LHCN-M2 (cell line): ENCODE measurements around the gene AMELX. TPM values are rescaled to one million over a fixed set of nuclear protein-coding genes. Genes with fewer than 3 reads are reported as not detected.

Experiments used
- DNase-seq: peaks from one replicate; pipeline ENCODE4 v3.0.0-alpha.2; 2012; ENCODE audit warnings: low read depth
- total RNA-seq: library from RNA; depleted of rRNA; stranded (reverse); fragments of >200 nt; gene quantifications from 2 replicates; pipeline ENCODE4 v1.2.3, GENCODE V29; 2014

The AMELX gene
- total RNA-seq, 1 experiment from 2014 or later = not detected

DNA sequence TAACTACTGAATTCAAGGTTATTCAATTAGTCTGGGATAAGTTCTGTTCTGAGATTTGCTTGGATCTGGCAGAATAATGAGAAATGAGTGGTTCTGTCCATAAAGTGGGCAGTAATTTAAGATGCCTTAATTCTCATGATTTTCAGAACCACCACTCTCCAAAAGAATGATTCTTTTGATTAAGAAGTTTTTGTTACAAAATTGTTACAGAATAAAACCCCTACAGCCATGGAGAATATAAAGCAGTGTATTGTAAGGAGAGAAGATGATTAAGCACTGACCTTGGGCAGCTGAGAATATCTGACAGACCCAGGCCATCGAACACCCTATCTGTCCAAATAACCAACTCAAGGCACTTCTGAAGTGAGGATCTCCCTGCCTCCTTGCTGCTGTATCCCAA lies 12.4 kb downstream of the AMELX start:
- no peak for DNase-seq

DNA sequence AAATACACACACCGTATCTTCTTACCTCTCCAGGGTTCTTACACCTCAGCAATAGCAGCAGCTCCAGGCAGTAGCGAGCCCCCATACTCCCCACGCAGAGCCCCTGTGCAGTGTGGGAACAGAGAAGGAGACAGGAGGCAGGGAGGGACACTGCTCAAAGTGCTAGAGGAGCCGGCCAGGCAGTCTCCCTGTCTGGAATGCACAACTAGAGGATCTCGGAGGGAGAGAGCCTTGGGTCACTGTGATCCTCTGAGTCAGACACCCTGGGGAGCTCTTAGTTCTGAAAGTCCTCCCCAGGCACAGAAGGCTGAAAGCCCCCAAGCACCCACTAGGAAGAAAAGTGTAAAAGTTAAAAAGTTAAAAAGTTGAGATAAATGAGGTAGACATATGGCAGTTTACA lies 16.0 kb downstream of the AMELX start:
- peak; percentile 0 for DNase-seq

DNA sequence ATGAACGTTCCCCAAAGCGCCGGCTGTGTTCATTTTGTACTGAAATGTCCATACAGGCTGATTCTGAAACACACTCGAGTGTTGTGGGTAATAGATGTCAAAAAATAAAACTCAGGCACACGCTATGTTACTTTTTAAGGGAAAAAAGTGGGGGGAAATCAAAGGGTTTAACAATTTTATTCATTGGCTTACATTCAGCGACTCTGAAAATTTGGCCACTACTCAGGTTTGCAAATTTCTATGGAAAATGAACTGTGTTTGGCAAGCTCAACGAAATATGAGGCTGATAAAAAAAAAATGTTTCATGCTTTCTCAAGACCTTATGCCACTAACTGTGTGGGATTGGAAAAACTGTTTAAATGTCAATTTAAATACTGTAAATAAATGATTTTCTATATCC lies 18.5 kb downstream of the AMELX start:
- DNase-seq = no peak

DNA sequence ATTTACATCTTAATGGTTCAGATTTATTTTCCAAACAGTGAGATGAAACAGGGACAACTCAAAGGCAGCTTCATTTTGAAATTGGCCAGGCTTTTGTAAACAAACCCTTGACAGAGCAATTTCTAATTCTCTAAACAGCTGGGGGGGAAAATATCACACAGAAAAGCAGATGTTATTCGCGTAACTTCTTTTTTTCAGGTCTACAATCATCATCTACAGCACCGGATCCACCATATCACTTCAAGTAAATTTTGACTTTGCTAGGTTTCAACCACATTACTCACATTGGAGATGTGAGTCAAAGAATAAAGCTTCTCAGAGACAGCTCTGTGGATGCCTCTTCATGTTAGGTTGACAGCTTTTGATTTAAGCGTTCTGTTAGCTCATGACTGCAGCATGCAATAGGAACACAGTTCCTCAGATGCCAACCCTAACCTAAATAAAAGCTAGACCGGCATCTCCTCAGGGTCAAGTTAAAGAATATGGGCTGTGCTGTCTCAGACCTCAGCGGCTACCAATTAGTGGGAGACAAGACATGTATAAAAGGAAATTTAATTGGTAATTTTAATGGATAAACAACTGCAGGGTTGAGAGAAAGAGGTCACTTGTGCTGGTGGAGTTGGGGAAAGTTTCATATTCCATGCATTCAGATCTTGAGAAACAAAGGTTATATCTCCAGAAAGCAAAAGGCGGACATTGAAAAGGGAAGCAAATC lies 26.8 kb downstream of the AMELX start:
- no peak for DNase-seq

DNA sequence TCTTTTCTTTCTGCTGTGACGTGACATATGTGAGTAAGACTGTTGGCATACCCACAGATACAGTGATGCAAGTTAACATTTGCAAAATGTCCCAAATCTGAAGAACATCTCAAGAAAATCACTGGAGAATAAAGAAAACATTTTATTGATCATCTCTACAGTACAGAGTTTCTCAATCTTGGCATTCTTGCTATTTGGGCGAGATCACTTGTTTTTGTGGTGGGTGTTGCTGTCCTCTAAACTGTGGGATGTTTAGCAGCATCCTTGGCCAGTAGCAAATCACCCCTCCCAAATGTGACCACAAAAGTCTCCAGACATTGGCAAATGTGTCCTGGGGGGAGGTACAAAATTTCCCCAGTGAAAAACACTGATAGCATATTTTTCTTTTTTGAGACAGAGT lies 28.8 kb downstream of the AMELX start:
- no peak for DNase-seq

DNA sequence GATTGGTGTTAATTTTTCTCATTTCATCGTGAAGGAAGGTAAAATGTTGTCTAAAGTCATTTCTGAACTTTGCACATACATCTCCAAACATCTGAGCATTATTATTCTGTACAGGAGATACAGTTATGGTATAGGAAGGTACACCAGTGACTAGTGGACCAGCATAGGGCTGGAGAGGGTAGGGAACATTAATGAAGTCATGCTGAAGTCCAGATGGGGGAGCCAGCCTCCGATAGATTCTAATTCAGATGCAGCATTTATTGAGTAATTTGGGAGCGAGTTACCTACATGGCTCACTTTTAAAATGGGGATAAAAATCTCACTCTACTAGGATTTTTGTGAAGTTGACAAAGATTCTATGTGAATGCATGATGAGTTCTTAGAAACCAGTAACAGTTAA lies 34.9 kb downstream of the AMELX start:
- no peak for DNase-seq

DNA sequence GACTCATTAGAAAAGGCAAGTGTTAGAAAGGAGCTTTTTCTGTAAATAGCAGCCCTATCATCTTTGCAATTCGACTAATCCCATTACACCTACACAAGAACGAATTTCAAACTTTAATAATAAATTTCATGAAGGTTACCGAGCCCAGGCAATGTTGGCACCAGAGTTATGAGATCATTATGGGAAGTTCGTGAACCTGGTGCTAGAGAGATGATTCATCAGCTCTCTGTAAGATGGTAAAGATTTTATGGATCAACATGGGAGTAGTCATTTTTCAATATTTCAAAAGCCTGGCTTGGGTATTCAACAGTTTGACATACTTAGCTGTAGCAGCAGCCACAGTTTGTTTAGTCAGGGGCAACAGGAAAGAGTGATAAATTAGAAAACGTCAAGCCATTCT lies 35.8 kb downstream of the AMELX start:
- DNase-seq = no peak

DNA sequence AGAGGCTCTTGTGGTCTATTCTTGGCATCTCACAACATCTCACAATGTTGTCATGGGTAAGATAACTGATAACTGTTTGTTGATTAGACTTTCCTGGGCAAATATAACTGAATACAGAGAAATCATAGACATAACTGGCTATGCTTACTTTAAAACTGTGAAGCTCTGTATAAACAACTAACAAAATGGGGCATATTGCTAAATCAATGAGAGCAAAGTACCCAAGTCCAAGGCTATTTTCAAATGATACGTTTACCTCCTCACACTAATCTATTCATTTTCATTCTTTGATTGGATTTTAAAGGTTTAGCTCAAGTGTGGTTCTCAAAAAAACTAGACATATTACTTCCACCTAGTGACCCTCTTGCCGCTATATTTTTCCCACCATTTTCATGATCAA lies 38.6 kb downstream of the AMELX start:
- no peak for DNase-seq

DNA sequence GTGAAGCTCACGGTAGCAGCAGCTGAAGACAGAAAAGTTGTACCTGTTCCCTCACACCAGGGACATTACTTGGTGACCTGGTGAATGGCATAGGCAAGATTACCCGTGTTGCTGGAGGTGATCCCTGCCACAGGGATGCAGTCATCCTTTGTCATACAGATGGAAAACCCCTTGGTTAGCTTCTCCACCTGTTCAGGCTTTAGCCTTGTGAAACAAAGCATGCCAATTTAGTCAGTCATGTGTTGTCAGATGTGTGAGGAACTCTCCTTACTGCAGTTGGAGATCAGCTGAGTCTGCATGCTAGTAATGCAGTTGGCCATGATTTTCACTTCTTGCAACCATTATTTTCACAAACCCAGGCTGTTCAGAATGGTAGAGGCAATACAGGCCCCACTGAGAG lies 41.0 kb downstream of the AMELX start:
- peak; percentile 78 for DNase-seq

DNA sequence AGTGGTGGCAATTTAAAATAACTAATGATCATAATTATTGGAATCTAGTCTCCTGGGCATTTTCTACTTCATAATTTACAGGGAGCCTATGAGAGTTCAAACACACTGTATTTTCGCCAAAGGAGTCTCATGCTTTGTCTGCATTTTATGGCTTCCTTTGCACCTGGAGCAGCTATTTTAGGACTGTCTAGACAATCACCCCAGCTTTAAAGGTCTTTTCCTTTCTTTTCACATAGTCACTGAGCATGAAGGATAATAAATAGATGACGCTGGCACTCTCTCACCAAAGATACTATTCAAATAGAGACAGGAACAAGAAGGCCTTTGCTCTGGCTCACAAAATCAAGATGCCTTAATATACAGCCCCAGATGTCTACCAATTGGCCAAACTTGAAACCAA lies 43.0 kb downstream of the AMELX start:
- DNase-seq = no peak

DNA sequence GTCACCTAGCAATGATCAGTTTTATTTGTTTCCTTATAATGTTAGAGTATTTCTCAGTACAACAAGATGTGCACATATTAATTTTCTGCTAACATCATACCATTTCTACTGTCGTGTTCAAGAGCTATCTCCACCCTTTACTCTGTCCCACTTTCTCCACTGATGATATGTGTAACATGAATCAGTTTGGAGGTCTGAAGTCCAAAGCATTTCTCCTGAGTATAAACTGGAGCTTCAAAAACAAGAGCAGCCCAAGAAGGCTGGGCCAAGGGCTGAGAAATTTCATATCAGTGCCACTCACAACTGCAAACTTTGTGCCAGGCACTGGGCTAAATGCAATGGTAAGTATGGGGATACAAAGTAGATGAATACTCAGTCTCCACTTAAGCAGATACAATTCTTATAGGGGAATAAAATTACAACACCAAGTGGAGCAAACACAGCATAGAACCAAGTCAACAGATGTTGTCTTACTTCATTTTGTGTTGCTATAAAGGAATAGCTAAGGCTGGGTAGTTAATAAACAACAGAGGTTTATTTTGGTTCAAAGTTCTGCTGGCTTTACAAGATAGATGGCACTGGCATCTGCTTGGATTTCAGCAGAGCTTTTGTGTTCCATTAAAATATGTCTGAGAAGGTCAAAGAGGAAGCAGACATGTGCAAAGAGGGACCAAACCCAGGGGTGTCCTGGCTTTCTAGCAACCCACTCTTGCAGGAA lies 44.2 kb downstream of the AMELX start:
- DNase-seq = no peak

DNA sequence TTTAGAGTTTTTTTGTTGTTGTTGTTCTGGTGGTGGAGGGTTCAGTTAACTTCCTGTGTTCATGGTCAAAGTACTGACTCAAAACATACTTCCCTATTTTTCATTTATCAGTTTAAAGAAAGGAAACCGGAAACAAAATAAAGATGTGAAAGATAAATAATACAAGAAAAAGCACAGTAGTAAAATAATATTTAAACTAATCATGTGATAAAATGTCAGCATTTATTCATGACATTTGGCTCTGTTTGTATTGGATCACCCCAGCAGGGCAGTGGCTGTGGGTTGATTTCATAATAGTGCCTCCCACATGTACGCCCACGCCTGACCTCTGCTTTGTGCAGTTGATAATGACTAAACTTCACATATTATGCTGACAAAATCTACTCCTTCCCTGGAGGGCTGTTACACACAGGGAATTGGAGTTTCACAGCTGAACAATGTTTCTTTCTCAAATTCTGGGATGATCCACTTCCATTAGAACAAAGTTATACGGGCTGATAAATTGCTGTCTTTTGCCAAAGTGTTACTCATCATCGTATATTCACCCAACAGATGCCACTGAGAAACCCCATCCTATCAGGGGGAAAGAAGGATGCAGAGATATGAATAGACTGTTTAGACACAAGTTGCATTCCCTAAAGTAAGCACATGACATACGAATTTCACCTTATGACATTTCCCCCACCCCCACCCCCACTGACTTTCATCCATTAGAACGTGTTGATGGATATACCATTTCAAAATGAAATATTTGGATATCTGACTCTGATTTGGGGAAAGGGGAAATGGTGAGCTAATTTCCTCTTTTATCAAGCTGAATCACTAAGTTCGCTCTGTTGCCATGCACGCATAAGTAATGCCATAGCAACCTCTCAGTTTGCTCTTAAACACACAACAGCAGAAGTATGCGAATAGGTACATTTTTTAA lies 48.3 kb downstream of the AMELX start:
- peak; percentile 91 for DNase-seq

DNA sequence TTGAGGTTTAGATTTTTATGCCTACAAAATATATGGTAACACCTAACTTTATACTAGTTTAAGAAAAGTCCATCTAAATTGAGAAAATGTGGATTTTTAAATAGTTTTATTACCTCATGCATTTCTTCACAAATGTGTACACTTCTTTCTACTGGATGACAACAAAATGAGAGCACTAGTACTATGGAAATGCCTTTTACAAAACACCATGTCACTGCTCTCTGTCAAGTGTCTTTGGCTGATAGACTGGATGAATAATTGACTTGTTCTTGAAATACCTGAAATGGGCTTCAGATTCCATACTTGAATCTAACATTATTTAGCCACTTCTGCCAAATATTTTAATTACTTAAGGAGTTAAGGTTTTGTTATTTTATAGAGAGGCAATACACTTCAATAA lies 49.5 kb downstream of the AMELX start:
- DNase-seq = no peak

DNA sequence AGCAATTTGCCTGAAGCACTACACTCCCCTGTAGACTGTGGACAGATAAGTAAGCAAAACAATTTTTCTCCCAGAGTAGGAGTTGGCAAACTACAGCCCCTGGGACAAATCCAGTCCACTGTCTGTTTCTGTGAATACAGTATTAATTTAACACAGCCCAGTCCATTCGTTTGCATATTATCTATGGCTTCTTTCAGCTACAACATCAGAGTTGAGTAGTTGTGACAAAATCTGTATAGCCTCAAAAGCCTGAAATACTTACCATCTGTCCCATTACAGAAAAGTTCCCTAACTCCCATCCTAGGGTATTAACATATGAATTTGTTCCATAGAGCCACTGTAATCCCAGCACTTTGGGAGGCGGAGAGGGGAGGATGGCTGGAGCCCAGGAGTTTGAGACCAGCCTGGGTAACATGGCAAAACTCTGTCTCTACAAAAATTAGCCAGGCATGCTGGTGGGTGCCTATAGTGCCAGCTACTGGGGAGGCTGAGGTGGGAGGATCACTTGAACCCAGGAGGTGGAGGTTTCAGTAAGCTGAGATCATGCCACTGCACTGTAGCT lies 53.0 kb downstream of the AMELX start:
- no peak for DNase-seq

DNA sequence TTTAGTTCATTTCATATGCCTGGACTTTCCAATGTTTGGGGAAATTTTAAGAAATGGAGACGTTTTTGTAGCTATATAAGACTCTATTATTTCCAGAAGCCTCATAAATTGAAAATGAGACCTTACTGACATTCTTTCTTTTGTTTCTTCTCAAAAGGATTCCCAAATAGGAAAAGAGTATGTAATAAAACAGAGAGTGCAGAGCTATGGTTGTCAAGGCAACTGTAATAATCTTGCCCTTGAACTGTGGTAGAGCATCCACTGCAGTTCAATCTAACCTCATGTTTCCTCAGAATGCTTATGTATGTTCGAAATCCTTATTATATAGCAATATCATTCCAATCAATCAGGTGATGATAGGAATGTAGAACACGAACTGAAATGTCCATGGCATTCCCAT lies 54.1 kb downstream of the AMELX start:
- no peak for DNase-seq

DNA sequence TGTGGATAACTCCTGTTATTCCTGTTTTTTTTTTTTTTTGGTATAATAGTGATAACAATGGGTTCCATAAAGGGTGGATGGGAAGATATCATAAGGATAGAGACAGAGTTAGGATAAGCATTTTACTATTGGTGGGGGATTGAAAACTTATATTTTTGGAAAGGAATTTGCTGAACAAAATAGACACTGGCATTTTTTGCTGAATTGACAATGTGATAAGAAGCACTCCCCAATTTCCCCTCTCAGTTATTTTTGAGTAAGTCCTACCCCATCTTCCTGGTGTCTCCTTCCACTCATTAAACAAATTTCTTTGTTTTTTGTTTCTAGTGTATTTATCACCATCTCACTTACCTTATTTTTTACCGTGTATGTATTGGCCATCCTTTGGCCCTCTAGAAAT lies 55.8 kb downstream of the AMELX start:
- no peak for DNase-seq

DNA sequence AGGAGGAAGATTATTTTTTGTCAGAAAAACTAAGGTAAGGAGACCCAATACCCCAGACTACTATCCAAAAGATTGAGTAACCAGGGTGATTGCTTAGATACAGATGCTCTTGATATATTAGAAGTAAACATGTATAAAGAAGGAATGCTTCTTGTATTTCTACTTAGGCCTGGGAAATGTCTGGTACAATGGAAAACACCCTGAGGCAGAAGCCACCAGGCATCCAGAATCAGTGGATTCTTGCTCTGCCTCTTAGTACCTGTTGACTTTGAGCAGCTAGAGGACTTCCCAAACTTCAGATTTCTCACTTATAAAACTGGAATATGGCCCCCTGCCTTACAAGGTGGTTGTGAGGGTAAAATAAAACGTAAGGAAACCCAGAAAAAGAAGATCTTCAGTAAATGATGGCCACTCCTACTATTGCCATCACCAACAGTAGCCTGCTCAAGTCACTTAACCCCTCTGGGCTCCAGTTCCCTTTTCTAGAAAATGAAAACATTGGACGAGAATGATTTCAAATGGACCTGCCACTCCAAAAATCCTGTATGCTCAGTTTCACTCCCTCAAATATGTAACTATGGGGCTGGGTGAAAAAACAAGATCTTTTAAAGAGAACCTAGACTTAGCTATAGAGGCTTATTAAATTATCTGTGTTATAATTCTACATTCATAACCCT lies 56.6 kb downstream of the AMELX start:
- no peak for DNase-seq
